ENCODE measurements around the gene SYNE2.
"Not testable (repeated sequence)": the region's sequence is repeated elsewhere in the genome, so short reads cannot be mapped to it uniquely, and the experiment has no call there.

The SYNE2 gene

GRCh38 chr14:63869940-63870752, 17.3 kb downstream of the SYNE2 start:
- not testable (repeated sequence) for DNase-seq (ENCODE audit: low read depth in 2 of 2)

GRCh38 chr14:63870753-63871037, 17.9 kb downstream of the SYNE2 start:
- DNase-seq (ENCODE audit: low read depth in 2 of 2) = not testable (repeated sequence)

- DNase-seq (ENCODE audit: low read depth in 2 of 2) = no peak
Measured at GRCh38 chr14:63874223-63874622, 21.4 kb downstream of the SYNE2 start.

- no peak for DNase-seq (ENCODE audit: low read depth in 2 of 2)
Measured at GRCh38 chr14:63875311-63875710, 22.5 kb downstream of the SYNE2 start.

DNA sequence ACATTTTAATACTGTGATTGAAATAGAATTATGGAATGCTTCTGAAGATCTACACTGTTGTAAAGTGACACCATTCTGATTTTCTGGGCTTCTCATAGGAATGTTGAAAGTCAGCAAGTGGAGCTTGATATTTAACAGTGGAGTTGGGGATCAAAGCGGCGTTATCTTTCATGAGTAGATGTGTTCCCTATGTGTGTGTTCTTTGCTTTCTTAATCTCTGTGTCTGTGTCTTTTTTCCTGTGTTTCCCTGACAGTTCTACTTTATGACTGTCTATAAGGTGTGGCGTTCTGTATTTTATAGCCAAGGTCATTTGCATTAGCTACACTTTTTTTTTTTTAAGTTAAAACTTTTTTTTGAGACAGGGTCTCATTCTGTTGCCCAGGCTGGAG, 24.7 kb downstream of the SYNE2 start:
- no peak for DNase-seq (ENCODE audit: low read depth in 2 of 2)

GRCh38 chr14:63878052-63878451, 25.2 kb downstream of the SYNE2 start:
- no peak for DNase-seq (ENCODE audit: low read depth in 2 of 2)

GRCh38 chr14:63878792-63879191, 26.0 kb downstream of the SYNE2 start:
- DNase-seq (ENCODE audit: low read depth in 2 of 2) = no peak

- no peak for DNase-seq (ENCODE audit: low read depth in 2 of 2)
Measured at GRCh38 chr14:63881926-63882325, 29.1 kb downstream of the SYNE2 start.

- no peak for DNase-seq (ENCODE audit: low read depth in 2 of 2)
Measured at GRCh38 chr14:63887899-63888298, 35.1 kb downstream of the SYNE2 start.

- no peak for DNase-seq (ENCODE audit: low read depth in 2 of 2)
Measured at GRCh38 chr14:63890553-63890952, 37.7 kb downstream of the SYNE2 start.

DNA sequence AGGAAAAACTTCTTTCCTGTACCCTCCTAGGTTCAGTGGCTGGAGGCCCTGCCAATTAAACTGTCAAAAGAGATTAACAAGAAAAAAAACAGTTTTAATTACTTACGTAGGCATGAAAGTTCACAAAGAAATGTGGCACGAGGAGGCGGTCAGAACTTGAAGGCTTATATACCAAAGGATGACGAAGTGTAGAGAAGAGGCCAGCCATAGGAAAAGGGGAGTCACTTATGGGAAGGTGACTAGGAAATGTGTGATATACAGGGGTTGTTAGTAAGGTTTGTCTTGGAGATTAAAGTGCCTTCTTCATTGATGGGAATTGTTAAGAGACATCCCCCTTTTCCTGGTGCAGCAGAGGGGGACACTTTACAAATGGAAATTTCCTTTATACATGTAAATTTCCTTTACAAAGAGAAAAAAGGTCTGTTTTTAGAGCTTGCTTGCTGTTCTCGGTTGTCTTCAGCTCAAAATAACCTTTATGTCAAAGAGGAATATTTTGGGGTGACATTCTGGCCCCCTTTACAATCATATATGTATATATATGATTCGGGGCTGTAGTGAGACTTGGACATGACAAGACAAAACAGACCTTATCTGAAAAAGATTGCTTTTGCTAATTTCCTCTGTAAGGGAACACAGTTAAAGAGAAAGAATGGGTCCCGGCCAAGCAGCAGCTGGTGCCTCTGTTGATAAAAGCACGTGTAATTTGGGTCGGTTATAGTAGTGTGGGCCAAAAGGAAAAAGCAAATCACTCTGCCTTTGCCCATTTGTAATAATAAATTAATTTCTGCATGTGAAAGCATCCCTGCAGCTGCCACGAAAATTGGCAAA, 38.6 kb downstream of the SYNE2 start:
- DNase-seq (ENCODE audit: low read depth in 2 of 2) = no peak

DNA sequence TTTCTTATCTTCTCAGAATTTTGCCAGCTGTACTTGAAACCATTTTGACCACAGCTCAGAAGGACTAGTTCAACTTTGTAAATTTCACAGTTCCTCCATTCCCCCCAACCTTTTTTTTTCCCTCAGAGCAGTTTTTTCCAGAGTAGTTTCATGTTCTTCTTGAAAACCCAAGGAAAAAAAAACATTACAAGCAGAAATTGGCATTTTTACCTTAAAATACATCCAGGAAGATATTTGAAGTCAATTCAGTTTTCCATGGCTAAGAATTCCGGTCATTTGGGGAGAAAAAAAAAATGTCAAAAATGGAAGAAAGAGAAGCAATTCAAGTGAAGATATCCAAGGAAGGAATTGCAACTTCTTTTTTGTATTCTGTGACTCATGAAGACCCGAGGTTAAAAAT, 39.5 kb downstream of the SYNE2 start:
- DNase-seq (ENCODE audit: low read depth in 2 of 2) = no peak

GRCh38 chr14:63893701-63894458, 41.1 kb downstream of the SYNE2 start:
- DNase-seq (ENCODE audit: low read depth in 2 of 2) = no peak

GRCh38 chr14:63895510-63895909, 42.7 kb downstream of the SYNE2 start:
- no peak for DNase-seq (ENCODE audit: low read depth in 2 of 2)

DNA sequence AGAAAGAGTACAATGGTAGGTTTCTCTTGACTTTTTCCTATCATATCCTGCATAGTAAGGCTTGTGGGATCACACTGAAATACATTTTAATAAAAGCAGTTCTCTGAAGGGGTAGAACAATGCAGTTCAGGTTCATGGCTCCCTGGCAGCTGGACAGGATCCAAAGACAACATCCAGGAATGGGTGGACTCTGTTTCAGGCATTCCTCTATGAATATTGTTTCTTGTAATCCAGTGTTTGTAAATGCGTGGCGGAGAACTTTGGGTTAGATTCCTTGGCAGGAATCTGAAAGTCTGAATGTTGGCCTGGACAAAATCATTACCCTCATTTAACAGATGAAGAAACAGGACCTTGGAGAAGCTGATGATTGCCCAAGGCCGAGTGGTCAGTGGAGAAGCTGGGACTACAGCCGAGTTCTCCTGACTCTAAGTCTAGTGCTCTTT, 43.5 kb downstream of the SYNE2 start:
- DNase-seq (ENCODE audit: low read depth in 2 of 2) = no peak

- DNase-seq (ENCODE audit: low read depth in 2 of 2) = no peak
Measured at GRCh38 chr14:63897721-63898163, 44.9 kb downstream of the SYNE2 start.

DNA sequence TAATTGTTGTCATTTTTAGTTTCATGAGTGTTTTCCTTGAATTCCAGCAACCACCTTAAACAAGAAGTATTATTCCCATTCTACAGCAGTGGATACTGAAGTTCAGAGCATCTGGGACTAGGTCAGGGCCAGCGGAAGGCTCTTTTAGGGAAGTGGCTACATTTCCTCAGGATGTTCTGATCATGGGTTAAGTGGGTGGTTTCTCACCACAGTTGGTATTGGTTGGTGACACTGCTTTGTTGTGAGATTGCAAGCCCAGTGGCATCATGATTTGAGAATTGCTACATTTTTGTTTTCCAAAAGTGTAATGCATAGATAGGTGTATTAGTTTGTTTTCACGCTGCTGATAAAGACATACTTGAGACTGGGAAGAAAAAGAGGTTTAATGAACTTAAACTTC, 47.1 kb downstream of the SYNE2 start:
- DNase-seq (ENCODE audit: low read depth in 2 of 2) = no peak

DNA sequence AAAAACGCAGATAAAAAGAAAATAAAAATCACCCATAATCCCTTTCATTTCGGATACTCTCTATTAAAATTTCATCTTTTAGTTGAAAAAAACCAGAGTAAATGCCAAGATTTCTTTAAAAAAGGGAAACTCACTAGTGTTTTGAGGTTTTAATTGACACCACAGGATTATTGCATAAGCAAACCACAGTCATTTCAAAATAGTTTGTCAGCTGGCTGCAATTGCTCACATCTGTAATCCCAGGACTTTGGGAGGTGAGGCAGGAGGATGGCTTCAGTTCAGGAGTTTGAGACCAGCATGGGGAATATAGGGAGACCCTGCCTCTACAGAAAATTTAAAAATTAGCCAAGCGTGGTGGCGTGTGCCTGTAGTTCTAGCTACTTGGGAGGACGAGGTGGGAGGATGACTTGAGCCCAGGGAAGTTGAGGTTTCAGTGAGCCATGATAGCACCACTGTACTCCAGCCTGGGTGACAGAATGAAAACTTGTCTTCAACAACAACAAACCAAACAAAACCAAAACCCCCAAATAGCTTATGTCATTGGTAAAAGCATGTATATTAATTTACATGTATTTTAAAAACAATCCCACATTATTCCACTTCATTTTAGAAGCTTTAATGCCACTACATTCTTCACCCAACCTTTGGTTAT, 48.8 kb downstream of the SYNE2 start:
- no peak for DNase-seq (ENCODE audit: low read depth in 2 of 2)

GRCh38 chr14:63902375-63902976, 49.7 kb downstream of the SYNE2 start:
- DNase-seq (ENCODE audit: low read depth in 2 of 2) = no peak

- no peak for DNase-seq (ENCODE audit: low read depth in 2 of 2)
Measured at GRCh38 chr14:63904724-63905123, 51.9 kb downstream of the SYNE2 start.

GRCh38 chr14:63905370-63905769, 52.6 kb downstream of the SYNE2 start:
- DNase-seq (ENCODE audit: low read depth in 2 of 2) = no peak

All from stimulated activated CD4-positive, alpha-beta T cell treated with anti-CD3 and anti-CD28 coated beads, Interleukin-1b, Interleukin-23, amount 100 ng/mL, for 1 hour (primary cell).